NCI-H128 (cell line): ENCODE measurements around the gene TFF3.

Experiments
- DNase-seq: peaks from one replicate; lab custom pipeline; 2025; ENCODE audit not compliant: unreplicated experiment; lab: John Stamatoyannopoulos, UW

The TFF3 gene

DNA sequence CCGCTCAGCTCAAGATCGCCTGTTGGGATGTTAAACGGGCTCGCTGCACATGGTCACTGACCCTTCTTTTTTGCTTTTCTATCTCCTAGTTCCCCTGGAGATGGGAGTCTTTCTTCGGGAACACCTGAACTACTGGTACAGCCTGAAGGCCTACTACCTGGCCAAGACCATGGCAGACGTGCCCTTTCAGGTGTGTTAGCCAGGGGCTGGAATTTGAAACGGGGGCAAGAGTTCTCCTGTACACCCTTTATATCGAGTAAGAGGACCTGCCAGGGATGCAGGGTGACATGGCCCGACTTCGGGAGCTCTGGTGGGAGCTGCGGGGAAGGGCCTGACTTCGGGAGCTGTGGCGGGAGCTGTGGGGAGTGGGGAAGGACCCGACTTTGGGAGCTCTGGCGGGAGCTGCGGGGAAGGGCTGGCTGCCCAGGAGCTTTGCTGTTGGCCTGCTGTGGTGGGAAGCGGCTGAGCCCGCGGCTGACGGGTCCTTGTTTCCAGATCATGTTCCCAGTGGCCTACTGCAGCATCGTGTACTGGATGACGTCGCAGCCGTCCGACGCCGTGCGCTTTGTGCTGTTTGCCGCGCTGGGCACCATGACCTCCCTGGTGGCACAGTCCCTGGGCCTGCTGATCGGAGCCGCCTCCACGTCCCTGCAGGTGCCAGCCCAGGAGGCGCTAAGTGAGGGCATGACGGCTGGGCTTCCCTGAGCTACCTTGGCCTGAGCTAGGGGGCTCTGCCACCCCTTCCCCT, 24.0 kb downstream of the TFF3 start:
- DNase-seq = no peak

DNA sequence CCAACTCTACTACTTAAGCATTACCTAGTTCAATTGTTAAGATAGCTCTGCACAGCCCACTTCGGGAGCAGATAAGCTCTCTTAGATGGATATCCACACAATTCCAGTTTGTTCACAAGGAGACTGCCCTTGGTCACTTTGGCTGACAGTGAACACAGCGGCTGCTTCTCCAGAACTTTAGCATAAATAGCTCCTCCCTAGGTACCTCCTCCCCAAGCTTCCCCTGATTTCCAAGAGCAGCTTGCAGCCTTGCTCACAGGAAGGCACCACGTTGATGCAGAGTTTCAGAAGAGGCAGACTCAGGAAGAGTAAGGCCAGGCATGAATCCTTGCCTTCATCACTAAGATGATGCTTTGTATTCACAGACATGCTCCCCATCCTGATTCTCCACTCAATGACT, 24.7 kb downstream of the TFF3 start:
- DNase-seq = no peak

DNA sequence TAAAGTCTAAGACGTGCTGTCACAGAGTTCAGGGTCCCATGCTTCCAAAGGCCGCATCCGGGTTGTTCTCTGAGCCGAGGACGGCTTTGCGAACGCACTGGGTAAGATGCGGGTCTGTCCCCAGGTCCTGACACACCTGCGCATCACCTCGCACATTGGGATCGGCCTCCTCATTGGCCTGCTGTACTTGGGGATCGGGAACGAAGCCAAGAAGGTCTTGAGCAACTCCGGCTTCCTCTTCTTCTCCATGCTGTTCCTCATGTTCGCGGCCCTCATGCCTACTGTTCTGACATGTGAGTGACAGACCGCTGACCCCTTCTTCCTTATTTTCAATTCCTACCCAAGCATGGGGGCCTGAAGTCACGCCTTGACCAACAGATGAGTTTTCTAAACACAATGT, 25.3 kb downstream of the TFF3 start:
- DNase-seq = no peak

DNA sequence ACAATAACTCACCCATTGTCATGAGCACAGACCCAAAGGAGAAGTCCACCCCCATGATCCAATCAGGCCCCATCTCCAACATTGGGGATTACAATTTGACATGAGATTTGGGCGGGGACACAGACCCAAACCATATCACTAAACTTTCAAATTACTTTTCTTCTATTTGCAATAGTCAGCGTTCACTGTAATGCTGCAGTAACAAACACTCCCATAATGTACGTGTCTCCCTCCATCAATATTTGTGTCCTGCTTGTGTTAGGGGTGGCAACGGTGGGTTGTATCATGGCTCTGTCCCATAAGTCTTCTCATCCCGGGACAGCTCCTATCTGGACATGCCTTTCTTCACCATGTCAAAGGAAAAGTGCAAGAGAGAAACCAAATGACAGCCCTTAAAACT, 26.2 kb downstream of the TFF3 start:
- DNase-seq = no peak

DNA sequence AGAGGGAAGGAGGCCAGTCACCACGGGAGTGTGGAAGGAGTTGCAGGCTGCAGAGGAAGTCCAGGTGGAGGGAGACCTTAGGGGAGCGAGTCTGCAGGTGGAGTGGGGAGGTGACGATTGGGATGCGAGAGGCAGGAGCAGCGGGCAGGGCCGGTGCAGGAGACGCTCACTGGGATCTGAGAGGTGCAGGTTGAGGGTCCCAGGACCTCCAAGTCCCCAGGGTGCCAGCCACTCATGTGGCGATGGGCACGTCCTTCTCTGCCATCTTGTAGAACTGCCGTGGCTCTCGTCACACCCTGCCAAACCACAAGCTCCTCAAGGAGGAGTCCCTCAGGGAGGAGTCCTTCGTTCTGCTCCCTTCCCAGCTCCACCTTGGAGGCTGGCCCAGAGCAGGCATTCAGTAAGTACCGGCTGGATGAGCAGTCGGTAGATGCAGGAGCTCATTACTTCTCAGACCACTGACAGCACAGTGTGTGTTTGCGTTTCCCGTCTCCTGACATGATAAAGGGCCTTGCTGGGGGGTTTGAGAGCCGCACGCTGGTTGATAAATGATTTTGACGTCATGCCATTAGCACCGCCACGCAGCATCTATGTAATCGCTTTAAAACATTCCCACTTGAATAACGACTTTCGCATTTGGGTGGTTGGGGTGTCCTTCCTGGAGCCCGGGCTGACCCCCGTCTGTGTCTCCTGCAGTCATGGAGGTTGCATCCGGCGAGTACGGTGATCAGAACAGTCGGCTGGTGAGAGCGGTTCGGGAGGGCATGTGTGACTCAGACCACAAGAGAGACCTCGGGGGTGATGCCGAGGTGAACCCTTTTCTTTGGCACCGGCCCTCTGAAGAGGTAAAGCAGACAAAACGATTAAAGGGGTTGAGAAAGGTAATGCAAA, 27.8 kb downstream of the TFF3 start:
- DNase-seq = no peak

DNA sequence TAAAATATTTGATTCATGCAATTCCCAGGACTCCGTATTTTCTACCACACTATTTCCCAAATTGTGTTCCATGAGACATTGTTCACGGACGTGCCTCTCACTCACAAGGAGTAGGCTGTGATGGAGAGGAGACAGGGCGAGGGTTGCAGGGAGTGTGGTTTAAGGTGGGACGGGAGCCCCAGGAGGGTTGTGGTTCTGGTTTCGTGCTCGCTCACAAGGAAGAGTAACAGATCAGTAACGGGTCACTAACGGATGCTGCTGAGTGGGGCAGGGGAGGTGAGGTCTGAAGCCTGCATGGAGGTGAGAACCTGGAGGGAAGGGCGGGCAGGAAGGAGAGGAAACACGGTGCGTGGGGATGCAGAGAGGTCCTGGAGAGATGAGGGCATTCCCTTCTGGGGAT, 28.8 kb downstream of the TFF3 start:
- no peak for DNase-seq

DNA sequence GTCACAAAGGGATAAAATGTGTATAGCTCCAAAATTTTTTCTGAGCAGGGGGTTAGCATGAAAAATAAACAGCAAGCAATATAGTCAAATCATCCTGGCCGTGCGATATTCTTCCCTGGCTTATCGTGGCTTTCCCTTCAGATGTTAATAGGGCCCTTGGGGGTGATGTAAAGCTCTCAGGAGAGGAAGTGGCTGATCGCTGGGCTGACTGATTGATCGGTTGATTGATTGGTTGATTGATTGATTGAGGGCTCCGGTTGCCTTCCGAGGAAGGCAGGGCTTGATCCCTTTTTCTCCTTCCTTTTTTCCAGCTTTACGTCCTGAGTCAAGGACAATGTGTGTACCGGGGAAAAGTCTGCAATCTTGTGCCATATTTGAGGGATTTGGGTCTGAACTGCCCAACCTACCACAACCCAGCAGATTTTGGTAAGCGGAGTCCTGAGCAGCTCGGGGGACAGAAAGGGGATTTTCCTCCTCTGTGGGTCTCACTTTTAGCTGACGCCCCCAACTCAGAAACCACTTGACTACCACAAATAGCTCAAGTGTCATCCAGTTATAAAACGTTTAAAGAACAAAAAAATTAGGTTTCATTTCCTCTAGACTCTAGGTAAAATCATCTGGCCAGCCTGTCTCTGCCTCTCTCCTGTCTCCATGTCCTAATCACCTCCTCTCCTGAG, 29.5 kb downstream of the TFF3 start:
- no peak for DNase-seq

DNA sequence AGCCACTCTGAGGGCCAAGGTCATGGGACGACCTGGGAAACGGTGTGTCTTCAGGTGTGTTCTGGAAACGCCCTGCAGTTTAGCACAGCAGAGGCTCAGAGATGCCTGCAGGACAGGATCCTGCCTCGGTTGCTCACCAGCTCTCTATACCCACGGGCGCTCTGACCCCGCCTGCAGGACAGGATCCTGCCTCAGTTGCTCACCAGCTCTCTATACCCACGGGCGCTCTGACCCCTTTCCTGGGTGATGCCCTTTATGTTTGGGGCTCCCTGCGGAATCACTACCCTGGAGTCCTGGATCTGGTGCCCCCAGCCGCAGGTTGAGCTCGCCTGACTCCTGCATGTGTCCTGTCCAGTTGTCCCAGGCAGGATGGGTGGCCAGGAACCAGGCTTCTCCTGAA, 32.5 kb downstream of the TFF3 start:
- no peak for DNase-seq

DNA sequence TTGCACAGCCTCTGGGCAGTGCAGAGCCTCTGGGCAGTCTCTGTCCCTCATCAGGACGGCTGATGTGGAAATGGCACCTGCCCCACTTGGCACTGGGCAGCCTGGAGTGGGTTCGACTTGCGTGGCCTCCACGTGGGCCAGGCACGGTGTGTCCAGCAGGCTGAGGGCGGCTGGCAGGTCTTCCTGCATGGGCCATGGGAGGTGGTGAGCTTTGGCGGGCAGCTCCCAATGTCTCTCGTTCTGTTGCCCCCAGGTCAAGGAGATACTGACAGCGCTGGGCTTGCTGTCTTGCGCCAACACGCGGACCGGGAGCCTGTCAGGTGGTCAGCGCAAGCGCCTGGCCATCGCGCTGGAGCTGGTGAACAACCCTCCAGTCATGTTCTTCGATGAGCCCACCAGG, 33.2 kb downstream of the TFF3 start:
- DNase-seq = no peak

DNA sequence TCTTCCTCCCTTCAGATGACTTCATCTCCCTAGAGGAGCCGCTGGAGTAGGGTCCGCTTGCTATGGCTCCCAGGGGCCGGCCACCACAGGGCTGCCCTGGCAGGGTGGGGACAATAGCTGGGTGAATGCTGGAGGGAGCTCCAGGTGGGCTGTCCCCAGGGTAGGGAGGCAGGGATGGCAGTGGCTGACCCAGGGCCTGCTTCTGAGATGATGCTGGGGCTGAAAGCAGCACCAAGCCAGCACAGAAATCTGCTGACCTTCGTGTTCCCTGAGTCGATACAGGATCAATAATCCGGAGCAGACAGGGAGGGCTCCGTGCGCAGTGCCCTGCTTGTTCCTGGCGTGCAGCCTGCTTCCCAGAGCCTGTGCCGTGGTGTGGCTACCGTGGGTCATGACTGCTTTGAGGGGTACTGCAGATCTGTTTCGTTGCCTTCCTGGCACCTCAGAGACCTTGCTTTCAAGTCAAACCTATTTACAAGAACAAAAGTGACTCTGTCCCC, 34.0 kb downstream of the TFF3 start:
- no peak for DNase-seq

DNA sequence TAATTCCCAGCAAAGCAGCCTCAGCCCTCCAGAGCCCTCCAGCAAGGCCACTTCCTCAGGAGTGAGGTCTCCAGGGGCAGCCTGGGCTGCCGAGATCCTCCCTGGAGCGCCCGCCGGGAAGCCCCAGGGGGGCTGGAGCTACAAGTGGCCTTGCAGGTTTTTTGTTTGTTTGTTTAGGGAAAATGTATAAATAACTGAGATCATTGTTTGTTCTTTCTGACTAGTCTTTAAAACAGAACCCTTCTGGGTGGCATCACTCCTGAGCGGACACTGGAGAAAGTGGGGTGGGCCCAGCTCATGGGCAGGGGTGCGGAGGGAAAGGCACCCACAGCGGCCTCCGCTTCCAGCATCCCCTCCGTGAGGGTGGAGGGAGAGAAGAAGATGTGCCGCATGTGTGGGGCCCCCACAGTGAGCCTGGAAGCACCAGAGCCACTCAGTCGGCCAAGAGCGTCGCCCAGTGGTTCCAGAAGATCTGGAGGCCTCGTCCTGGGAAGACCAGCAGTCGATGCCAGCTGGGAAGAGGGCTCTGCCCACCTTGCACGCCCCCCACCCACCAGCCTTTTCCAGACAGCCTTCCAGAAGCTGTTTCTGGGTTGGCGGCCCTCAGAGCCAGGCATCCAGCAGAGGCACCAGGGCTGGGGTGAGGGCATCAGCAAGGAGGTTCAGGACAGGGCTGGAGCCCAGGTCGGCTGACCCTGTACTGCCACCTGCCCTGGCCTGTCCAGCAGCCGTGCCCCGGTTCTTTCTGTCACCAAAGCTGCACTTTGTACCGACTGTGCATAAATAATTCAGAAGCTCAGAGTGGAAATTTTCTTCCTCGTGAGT, 34.6 kb downstream of the TFF3 start:
- no peak for DNase-seq

DNA sequence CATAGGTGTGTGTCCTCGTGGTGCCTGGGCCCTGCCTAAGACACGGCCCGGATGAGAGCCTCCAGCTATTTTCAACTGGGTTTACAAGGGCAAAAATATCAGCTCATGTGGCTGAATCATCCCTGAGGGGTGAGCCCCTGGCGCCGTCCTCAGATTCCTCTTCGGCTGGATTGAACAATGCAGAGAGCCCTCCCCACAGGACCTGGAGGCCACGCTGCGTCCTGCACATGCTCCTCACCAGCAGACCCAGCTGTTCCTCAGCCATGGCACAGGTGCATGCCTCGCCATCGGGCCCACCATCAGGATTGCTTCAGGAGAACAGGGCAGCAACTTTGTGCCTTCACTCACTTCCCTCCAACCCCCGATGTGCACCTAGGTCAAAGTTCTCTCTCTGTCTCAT, 35.3 kb downstream of the TFF3 start:
- DNase-seq = no peak

DNA sequence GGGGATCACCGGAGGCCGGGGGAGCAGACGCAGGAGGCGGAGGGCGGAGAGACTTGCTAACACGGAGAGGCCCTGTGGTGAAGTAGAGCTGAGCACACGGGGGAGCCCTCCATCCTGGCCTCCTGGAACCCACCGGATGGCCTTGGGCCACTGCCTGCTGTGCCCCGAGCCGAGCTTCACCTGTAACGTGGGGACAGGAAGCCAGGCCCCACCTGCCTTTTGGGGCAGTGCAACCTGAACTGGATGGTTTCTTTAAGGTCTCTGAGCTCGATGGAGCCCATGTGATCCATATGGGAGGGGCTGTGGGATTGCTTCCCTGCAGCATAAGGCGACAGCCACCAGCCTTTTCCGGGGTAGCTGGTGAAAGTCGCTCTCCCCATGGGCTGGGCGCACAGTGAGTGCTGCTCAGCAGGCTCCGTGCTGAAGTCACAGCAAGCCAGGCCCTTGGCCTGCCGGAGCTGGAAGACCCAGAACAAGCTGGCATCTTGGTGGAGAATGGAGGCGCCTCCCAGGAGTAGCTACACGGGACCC, 35.8 kb downstream of the TFF3 start:
- no peak for DNase-seq

DNA sequence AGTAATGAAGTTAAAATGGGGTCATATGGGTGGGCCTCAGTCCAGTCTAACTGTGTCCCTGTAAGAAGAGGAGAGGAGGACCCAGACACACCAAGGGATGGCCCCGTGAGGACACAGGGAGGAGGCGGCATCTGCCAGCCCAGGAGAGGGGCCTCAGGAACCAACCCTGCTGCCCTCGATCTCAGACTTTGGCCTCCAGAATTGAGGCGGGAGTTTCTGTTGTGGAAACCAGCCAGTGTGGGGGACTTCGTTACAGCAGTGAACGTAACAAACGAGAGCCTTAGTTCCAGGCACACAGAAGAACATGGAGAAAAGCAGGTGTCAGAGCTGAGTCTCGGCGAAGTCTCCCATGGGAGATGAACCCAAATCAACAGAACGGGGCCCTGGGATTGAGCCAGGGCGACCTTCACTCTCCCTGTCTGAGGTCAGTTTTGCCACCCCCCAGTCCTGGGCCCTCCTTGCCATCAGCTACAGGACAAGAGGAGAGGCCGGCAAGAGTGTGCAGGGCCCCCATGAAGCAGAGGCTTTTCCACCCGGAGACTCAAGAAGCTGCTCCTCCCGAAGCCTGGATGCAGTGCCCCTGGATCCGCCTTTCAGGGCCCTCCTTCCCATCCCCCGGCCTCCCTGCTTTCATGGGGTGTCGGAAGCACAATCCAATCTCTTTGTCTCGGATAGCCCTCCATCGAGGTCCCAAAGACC, 36.6 kb downstream of the TFF3 start:
- DNase-seq = no peak

DNA sequence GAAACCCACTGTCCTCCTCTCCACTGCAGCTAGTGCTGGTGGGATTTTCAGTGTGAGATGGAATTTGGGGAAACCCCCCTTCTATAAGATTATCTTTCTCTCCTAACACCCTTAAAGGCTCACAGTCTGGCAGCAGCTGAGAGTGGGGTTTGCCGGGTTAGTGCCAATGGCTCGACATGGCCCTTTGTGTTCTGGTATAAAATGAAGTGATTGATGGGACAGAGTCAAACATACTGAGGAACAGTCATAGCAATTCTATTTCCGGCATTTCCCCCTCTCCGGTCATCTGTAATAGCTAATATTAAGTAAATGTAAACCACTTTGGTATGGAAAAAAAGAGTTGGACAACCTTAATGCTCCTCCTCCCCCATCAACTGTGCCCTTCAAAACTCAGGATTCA, 37.6 kb downstream of the TFF3 start:
- no peak for DNase-seq

DNA sequence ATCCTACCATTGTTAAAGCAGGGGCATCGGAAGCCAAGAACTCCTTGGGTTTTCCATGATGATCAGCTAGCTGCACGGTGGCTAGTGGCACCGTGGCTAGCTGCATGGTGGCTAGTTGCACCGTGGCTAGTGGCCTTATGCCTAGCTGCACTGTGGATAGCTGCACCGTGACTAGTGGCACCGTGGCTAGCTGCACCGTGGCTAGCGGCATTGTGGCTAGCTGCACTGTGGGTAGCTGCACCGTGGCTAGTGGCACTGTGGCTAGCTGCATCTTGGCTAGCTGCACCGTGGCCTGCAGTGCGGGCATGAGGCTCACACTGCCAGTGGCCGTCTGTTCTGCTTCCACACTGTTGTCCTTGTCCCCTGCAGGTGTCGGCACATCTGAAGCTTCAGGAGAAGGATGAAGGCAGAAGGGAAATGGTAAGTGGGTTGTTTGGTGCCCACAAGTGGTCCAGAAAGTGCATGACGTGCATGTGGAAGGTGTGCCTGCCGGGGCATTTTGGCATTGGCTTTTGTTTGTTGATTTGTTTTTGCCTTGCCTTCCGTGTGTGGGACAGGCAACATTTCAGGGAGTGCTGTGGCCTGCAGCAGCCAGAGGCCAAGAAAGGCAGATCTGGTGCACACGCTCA, 38.6 kb downstream of the TFF3 start:
- DNase-seq = no peak

DNA sequence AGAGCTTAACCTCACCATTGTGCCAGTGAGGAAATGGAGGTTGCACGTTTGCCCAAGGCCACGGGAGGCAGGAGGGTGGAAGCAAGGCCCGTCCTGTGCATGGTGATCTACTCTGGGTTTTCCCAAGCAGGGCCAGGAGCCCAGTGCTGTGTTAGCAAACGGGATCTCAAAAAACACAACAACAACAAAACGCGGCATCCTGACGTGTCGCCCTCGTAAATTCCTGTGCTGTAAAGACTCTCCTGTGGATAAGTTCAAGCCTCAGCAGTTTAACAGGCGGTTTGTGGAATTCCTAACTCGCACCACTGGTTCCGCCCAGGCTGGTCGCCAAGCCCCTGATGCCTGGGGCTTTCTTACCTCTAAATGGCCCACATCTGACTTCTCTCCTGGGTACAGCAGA, 39.1 kb downstream of the TFF3 start:
- DNase-seq = no peak

DNA sequence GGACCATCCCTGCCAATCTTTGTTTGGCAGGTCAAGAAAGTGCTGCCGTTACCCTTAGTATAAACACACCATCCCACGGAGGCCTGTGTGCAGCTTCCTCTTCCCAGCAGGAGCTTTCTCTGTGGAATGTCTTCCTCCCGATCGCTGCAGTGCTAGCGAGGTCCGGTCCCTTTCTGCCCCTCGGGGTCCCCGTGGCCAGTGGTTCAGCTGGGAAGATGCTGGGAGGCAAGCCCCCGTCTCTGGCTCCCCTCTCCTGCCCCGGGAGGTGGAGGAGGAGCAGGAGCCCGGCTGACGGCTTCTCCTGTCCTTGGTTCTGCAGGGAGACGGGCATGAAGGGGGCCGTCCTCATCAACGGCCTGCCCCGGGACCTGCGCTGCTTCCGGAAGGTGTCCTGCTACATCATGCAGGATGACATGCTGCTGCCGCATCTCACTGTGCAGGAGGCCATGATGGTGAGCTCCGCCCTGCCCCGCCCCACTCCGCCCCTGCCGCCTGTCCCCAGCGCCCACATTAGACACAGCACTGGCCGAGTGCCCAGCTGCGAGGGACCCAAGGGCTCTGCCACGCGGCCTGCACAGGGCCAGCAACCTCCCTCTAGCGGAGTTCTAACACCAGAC, 42.1 kb downstream of the TFF3 start:
- DNase-seq = no peak
